ENCODE results near the gene NKX6-2.
"Not testable (repeated sequence)": the region's sequence is repeated elsewhere in the genome, so short reads cannot be mapped to it uniquely, and the experiment has no call there.

The NKX6-2 gene

DNA sequence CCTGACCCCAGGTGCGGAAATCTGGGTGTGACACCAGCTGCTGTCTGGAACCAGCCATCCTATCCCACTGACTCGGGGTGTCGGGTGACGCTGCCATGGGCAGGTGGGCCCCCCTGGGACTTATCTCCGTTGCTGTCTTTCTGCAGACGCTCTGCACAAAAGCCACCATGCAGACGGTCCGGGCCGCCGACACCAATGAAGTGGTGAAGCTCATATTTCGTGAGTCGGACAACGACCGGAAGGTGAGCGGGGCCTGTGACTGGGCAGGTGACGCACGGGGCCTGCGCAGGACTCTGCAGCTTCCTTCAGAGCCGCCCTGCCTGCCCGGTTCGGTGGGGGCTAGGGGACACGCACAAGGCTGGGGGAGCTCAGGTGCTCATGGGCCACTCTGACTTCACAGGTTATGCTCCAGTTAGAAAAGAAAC lies 36.6 kb downstream of the NKX6-2 start:
- no peak overlapping the region for H3K27ac Mint-ChIP-seq (ENCODE audit: low read depth)

DNA sequence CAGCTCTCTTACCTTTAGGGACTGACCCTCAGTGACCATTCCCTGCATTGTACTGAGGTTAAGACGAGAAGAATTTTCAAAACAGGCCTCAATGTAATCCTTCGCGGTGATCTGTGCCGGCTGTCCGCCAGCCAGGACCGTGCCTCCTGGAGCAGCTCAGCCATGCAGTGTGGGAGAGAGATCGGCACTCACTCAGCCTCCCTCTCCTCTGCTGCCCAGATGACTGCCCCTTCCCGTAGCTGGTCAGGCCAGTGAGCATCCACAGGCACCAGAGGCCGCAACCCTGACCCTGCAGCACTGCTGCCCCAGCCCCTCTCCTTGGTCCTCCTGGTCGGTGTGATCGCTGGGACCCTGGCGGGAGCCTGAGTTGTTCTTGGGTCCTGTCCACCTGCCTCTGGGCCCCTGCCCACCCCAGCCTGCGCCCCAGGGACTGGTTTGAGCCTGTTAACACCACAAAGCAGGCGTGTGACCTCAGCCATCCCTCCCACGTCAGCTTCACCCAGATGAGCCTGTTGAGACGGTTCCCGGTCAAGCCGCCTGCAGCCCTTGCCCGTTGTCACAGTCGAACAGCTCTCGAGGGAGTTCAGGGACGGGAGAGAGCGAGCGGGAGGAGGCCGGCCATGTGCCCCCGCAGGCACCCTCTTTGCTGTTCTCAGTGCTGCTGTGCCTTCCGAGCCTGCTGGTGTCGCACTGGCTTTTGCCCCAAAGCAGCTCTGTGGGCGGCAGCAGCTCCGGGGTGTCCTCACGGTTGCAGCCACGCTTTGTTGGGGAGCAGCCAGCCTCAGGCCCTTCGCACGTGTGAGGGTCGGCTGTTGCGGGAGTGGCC lies 37.2 kb downstream of the NKX6-2 start:
- ATAC-seq (replicated peaks; ENCODE audit: extremely low read depth, poor library complexity, severe bottlenecking) (no peak), DNase-seq (ENCODE audit: low spot score in 2 of 2) (no peak)
- H3K27me3 Mint-ChIP-seq, result no peaks in the 10 kb centered on the region
- no peak overlapping the region for H3K4me3 Mint-ChIP-seq
- H3K36me3 Mint-ChIP-seq (ENCODE audit: insufficient read depth), result peaks cover 2% of the 10 kb centered on the region
- no peak overlapping the region for H3K27ac Mint-ChIP-seq (ENCODE audit: low read depth)
- no peaks in the 10 kb centered on the region for H3K4me1 Mint-ChIP-seq
- H3K9me3 Mint-ChIP-seq, result no peaks in the 10 kb centered on the region

More for the DNA sequence above, 36.6 kb downstream of the NKX6-2 start:
- Mint-ChIP-seq H3K27me3 (no peaks in the 10 kb centered on the region), H3K9me3 (no peaks in the 10 kb centered on the region), H3K4me3 (no peak overlapping the region), H3K36me3 (ENCODE audit: insufficient read depth) (no peaks in the 10 kb centered on the region), H3K4me1 (no peaks in the 10 kb centered on the region)
- no peak for ATAC-seq (replicated peaks; ENCODE audit: extremely low read depth, poor library complexity, severe bottlenecking)
- DNase-seq (ENCODE audit: low spot score in 2 of 2), result no peak

DNA sequence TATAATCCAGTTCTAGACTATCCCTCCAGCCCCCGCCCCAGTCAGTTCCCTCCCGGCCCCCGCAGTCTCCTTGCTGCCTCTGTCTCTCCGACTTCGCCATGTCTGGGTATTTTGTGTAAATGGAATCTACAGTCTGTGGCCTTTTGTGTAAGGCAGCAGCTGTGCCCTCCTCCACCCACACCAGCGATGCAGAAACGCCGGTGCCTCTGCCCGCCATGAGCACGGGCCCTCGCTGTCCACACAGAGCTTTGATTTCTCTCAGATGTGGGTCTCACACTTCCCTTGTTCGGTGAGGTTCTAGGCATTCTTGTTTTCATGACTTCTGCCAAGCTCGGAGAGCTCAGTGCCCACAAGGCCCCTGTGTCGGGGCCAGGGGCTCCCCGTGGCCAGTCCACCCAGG lies 37.8 kb downstream of the NKX6-2 start:
- H3K36me3 Mint-ChIP-seq (ENCODE audit: insufficient read depth), result peaks cover 2% of the 10 kb centered on the region
- H3K27ac Mint-ChIP-seq (ENCODE audit: low read depth), result no peak overlapping the region
- DNase-seq (ENCODE audit: low spot score in 2 of 2) (no peak), ATAC-seq (replicated peaks; ENCODE audit: extremely low read depth, poor library complexity, severe bottlenecking) (no peak)
- no peaks in the 10 kb centered on the region for H3K4me1 Mint-ChIP-seq
- no peaks in the 10 kb centered on the region for H3K27me3 Mint-ChIP-seq
- no peaks in the 10 kb centered on the region for H3K9me3 Mint-ChIP-seq
- H3K4me3 Mint-ChIP-seq, result no peak overlapping the region

DNA sequence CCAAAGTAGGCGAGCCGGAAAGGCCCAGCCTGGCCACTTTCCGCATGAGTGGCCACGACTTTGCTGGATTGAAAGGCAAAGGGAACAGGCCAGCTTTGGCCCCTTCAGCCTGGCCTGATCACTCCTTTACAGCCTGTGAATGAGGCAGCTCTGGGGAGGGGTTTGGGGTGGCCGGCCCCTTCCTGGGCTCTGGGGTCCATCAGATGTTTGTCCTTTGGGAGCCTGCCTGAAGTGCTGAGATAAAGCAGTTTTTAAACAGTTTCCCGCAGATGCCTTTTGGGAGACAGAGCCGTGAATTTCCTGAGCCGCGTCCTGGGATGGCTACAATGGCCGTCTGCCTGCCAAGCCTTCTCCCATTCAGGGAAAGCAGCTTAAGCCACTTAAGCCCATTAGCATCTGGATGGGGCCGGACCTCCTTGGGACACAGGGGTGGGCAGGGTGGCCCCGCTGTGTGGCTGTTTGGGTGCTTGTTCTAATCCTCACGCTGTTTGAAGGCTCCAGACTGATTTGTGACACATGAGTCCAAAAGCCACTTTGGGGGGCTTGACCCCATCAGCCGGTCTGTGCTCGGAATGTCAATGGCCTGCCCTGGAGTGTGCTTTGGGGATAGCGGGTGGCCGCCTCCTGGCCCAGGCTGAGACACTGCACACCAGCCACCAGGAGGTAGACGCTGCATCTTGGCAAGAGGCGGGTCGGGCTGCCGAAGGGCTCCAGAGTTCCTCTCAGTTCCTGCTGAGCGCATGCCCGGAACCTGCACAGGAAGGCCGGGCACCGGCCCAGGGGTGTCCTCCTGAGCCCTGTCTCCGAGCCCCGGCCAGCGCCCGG lies 38.9 kb downstream of the NKX6-2 start:
- no peak for DNase-seq (ENCODE audit: low spot score in 2 of 2)

DNA sequence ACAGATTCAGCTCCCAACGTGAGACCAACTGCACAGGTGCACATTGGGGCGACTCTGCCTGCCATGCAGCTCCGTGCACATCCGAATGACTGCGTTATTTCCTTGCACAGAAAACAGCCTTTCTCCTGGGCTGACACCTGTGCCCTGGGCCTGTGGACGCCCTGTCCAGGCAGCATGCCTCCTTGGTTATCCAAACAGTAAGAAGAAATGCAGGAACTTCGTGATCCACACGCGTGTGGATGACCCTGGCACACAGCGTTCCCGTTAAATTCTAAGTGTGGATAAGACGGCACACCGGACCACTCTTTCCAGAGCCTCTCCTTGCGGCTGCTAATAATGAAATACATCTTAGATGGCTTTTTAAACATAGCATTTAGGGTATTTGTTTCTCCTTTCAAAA lies 39.6 kb downstream of the NKX6-2 start:
- Mint-ChIP-seq H3K27me3 (no peaks in the 10 kb centered on the region), H3K4me3 (no peak overlapping the region)

More for the DNA sequence above, 38.9 kb downstream of the NKX6-2 start:
- Mint-ChIP-seq H3K4me1 (no peaks in the 10 kb centered on the region), H3K27ac (ENCODE audit: low read depth) (no peak overlapping the region), H3K36me3 (ENCODE audit: insufficient read depth) (peaks cover 2% of the 10 kb centered on the region), H3K9me3 (no peaks in the 10 kb centered on the region), H3K4me3 (no peak overlapping the region), H3K27me3 (no peaks in the 10 kb centered on the region)
- no peak for ATAC-seq (replicated peaks; ENCODE audit: extremely low read depth, poor library complexity, severe bottlenecking)

DNA sequence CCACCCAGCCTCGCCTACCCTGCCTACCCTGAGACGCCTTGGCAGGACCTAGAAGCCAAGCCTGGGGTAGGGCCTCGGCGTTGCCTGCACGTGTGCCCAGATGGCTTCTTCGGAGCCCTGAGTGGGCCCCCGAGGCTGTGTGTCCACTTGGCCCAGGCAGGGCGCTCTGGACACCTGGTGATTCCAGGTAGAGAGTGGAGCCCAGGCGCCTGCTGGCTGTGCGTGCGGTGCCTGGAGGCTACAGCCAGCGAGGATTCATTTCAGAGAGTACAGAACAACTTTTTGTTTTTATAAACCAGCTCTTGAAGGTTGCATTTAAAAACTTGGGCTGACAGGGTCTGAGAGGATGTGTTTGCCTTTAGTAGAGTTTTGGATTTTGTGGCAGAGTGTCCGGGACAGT lies 40.0 kb downstream of the NKX6-2 start:
- no peaks in the 10 kb centered on the region for H3K9me3 Mint-ChIP-seq
- H3K36me3 Mint-ChIP-seq (ENCODE audit: insufficient read depth), result peaks cover 2% of the 10 kb centered on the region
- no peaks in the 10 kb centered on the region for H3K27me3 Mint-ChIP-seq
- DNase-seq (ENCODE audit: low spot score in 2 of 2) (no peak), ATAC-seq (replicated peaks; ENCODE audit: extremely low read depth, poor library complexity, severe bottlenecking) (no peak)
- H3K27ac Mint-ChIP-seq (ENCODE audit: low read depth), result no peak overlapping the region
- H3K4me3 Mint-ChIP-seq, result no peak overlapping the region
- H3K4me1 Mint-ChIP-seq, result no peaks in the 10 kb centered on the region

More for the DNA sequence above, 39.6 kb downstream of the NKX6-2 start:
- Mint-ChIP-seq H3K4me1 (no peaks in the 10 kb centered on the region), H3K9me3 (no peaks in the 10 kb centered on the region), H3K27ac (ENCODE audit: low read depth) (no peak overlapping the region), H3K36me3 (ENCODE audit: insufficient read depth) (peaks cover 2% of the 10 kb centered on the region)
- ATAC-seq (replicated peaks; ENCODE audit: extremely low read depth, poor library complexity, severe bottlenecking), result no peak
- no peak for DNase-seq (ENCODE audit: low spot score in 2 of 2)

DNA sequence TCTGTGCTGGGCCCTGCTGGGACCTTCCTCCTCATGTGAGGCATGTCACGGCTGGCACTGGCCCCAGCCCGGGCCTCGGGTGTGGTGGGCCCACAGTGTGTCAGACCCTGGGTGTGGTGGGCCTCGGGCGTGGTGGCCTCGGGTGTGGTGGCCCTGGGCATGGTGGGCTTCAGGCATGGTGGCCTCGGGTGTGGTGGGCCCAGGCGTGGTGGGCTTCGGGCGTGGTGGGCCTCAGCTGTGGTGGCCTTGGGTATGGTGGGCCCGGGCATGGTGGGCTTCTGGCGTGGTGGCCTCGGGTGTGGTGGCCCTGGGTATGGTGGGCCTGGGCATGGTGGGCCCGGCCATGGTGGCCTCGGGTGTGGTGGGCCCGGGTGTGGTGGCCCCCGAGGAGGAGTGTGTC lies 40.4 kb downstream of the NKX6-2 start:
- H3K9me3 Mint-ChIP-seq, result no peaks in the 10 kb centered on the region

DNA sequence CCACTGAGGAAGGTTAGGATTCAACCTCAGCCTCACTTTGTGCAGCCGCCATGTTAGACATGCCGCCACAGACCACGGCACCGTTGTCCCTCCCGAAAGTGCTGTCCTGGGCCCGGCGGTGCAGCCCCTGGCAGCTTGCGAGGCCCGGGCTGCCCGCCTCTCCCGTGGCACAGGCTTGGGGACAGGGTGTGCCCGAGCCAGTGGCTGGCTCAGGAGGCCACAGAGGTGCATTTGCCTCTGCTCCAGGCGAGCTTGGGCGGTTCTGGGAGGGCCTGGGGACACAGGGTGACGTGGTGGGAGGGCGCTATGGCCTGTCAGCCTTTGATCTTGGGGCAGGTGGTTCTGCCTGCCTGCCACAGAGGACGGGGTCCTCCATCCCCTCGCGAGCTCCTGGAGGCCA lies 41.1 kb downstream of the NKX6-2 start:
- Mint-ChIP-seq H3K27ac (ENCODE audit: low read depth) (no peak overlapping the region), H3K4me1 (no peaks in the 10 kb centered on the region), H3K9me3 (no peaks in the 10 kb centered on the region), H3K4me3 (no peak overlapping the region), H3K36me3 (ENCODE audit: insufficient read depth) (peaks cover 2% of the 10 kb centered on the region), H3K27me3 (no peaks in the 10 kb centered on the region)
- no peak for ATAC-seq (replicated peaks; ENCODE audit: extremely low read depth, poor library complexity, severe bottlenecking)
- no peak for DNase-seq (ENCODE audit: low spot score in 2 of 2)

More for the DNA sequence above, 40.4 kb downstream of the NKX6-2 start:
- Mint-ChIP-seq H3K27me3 (no peaks in the 10 kb centered on the region), H3K36me3 (ENCODE audit: insufficient read depth) (peaks cover 2% of the 10 kb centered on the region), H3K4me1 (no peaks in the 10 kb centered on the region), H3K4me3 (no peak overlapping the region), H3K27ac (ENCODE audit: low read depth) (no peak overlapping the region)
- no peak for ATAC-seq (replicated peaks; ENCODE audit: extremely low read depth, poor library complexity, severe bottlenecking)
- DNase-seq (ENCODE audit: low spot score in 2 of 2), result no peak

DNA sequence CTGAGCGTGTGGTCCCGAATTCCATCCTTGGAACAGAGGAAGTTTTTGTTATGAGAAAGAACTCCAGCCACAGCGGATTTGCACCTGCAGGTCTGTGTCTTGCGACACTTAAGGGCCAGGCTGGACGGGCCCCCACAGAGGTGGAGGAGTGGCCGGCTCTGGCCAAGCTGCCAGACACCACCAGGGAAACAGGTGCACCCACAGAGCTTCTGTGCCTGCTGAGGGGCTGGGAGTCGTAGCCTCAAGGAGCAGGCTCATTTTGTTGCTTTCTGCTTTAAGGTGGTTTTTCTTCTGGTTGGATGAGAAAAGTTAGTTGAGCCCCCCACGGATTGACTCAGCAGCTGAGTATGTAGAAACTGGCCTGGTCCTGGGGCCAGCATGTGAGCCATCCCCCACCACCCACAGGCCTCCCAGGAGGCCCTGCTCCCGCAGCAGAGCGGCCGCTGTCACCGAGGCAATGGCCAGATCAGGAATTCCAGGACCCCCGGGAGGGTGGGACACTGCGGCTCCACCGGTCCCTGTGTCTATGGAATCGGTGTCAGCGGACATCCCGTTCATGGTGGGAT lies 41.9 kb downstream of the NKX6-2 start:
- ATAC-seq (replicated peaks; ENCODE audit: extremely low read depth, poor library complexity, severe bottlenecking) (no peak), DNase-seq (ENCODE audit: low spot score in 2 of 2) (no peak)
- H3K4me3 Mint-ChIP-seq, result no peak overlapping the region
- H3K9me3 Mint-ChIP-seq, result no peaks in the 10 kb centered on the region
- no peaks in the 10 kb centered on the region for H3K4me1 Mint-ChIP-seq
- H3K27ac Mint-ChIP-seq (ENCODE audit: low read depth), result no peak overlapping the region
- H3K27me3 Mint-ChIP-seq, result no peaks in the 10 kb centered on the region
- H3K36me3 Mint-ChIP-seq (ENCODE audit: insufficient read depth), result peaks cover 2% of the 10 kb centered on the region

DNA sequence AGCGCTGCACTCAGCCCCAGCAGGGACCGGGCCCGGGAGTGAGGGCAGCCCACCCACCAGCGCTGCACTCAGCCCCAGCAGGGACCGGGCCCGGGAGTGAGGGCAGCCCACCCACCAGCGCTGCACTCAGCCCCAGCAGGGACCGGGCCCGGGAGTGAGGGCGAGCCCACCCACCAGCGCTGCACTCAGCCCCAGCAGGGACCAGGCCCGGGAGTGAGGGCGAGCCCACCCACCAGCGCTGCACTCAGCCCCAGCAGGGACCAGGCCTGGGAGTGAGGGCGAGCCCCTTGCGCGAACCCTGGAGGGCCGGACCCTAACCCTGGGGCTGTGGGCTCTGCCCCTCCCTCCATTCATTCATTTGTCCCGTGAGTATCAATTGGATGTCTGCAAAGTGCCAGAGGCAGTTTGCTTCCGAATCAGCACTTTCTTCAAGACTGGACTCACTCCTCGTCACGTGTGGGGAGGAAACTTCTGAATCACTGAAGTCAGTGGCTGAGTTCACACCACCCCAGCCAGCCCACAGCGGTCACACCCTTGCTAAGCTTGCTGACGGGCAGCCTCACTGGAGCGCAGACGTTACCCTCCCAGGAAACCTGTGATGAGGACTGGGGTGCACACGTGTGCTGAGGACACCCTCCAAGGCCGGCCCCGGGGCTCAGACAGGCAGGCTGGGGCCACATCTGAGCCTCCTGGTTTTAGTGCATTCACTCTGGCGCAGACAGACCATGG lies 42.6 kb downstream of the NKX6-2 start:
- H3K4me3 Mint-ChIP-seq; ATAC-seq (replicated peaks; ENCODE audit: extremely low read depth, poor library complexity, severe bottlenecking); H3K27ac Mint-ChIP-seq (ENCODE audit: low read depth); H3K9me3 Mint-ChIP-seq; DNase-seq (ENCODE audit: low spot score in 2 of 2); H3K36me3 Mint-ChIP-seq (ENCODE audit: insufficient read depth); H3K27me3 Mint-ChIP-seq; H3K4me1 Mint-ChIP-seq: not testable (repeated sequence)

DNA sequence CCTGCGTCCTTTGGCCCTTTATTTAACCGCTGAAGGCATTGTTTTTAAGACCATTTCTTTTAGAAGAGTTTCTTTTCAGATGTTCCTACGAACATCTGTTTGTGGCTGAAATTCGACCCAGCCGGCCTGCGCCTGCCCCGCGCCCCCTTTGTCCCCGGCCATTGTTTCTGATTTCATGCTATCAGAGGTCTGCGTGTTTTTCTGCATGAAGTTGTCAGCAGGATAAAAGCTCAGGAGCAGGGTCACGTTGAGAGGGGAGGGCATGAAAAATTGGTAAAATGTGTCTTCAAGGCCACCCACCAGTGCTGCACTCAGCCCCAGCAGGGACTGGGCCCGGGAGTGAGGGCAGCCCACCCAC lies 43.1 kb downstream of the NKX6-2 start:
- DNase-seq (ENCODE audit: low spot score in 2 of 2) (no peak), ATAC-seq (replicated peaks; ENCODE audit: extremely low read depth, poor library complexity, severe bottlenecking) (no peak)
- Mint-ChIP-seq H3K36me3 (ENCODE audit: insufficient read depth) (peaks cover 2% of the 10 kb centered on the region), H3K4me3 (no peak overlapping the region), H3K27ac (ENCODE audit: low read depth) (no peak overlapping the region), H3K27me3 (no peaks in the 10 kb centered on the region), H3K4me1 (no peaks in the 10 kb centered on the region), H3K9me3 (no peaks in the 10 kb centered on the region)

DNA sequence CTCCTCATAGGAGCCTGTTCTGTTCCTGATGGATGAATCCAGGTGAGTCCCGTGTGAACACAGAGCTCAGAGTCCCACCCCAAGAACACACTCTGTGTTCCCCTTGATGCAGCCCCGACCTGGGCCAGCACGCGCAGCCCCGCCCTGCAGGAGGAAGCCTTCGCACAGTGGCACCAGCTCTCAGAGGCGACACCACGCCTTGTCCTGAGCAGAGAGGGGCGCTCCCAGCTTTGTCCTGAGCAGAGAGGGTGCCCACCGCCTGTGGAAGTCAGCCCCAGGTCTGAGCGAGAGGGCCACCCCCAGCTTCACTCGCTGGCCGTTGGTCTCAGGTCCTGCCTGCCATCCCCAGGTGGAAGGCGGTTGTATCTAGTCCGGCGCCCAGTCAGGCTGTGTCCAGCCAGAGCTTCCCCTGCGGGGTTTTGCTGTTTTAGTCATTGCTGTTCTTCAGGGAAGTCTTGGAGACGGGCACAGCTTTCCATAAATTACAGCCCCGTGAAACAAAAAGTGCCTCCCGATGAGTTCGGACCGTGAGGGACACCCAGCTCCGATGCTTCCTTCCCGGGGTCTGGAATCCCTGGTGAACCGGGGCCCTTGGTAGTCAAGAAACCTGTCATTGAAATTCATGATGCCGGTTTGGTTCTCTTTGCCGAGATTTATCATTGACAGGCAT lies 43.6 kb downstream of the NKX6-2 start:
- peaks cover 2% of the 10 kb centered on the region for H3K36me3 Mint-ChIP-seq (ENCODE audit: insufficient read depth)
- no peak for ATAC-seq (replicated peaks; ENCODE audit: extremely low read depth, poor library complexity, severe bottlenecking)
- H3K9me3 Mint-ChIP-seq, result no peaks in the 10 kb centered on the region
- no peaks in the 10 kb centered on the region for H3K27me3 Mint-ChIP-seq
- no peak overlapping the region for H3K27ac Mint-ChIP-seq (ENCODE audit: low read depth)
- no peaks in the 10 kb centered on the region for H3K4me1 Mint-ChIP-seq
- DNase-seq (ENCODE audit: low spot score in 2 of 2), result no peak
- H3K4me3 Mint-ChIP-seq, result no peak overlapping the region
